ENCODE data around the gene NPLOC4. TPM values are rescaled to one million over a fixed set of nuclear protein-coding genes. Genes with fewer than 3 reads are reported as not detected.
A peak's percentile ranks its signal among the peaks of the same experiment; 100 is the strongest.
"Not testable (repeated sequence)": the region's sequence is repeated elsewhere in the genome, so short reads cannot be mapped to it uniquely, and the experiment has no call there.

Gene NPLOC4
- total RNA-seq, 1 experiment from 2014 or later: 131 TPM

DNA sequence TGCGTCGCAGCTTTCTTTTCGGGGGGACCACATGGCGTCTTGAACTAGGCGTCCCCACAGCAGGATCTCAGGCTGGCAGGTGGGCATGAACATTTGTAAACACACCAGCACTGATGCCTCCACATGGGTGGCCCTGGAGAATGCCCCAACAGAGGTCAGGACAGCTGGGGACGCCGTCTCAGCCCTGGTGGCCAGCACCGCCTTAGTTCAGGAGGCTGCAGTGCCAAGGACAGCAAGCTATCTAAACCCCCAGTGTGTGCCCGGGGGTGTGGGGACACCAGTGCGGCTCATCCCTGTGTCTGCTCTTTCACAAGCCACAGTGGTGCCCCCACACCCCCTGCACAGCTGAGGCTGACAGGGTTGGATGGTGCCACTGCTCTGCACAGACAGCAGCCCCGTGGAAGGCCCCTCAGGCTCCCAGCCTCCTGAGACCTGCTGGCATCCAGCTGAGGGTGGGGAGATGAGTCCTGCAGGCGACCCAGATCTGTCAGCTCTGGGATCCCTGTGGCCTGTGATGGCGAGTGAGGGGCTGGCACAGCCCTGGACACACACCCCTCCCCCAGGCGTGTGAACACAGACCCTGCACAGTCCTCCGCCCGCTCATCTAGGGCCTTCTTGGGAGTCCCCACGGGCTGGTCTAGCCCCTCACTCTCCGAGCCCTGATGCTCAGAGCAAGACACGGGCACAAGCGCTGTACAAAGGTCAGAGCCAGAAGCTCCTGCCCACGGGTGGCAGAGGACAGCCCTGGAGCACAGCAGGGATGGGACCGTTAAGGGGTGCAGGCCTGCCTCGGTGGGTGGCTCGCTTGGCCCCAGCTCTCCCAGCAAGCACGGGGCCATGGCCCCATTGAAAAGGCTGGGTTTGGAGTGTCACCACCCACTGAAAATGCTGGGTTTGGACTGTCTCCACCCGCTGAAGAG, 98.0 kb downstream of the NPLOC4 start:
- peaks cover 14% of the 10 kb centered on the region; the same call in 1 of the 2 replicates for H3K36me3 ChIP-seq

GRCh38 chr17:81537856-81538555, 98.9 kb downstream of the NPLOC4 start:
- peaks cover 6% of the 10 kb centered on the region; the same call in 1 of the 2 replicates for H3K36me3 ChIP-seq
- peak; percentile 100 for DNase-seq

More for the DNA sequence above, 98.0 kb downstream of the NPLOC4 start:
- Histone ChIP-seq H3K9me3 (replicated peaks) (no peaks in the 10 kb centered on the region), H3K27ac (peak overlapping the region; percentile 85), H3K27me3 (no peaks in the 10 kb centered on the region), H3K4me3 (no peak overlapping the region), H3K4me1 (peaks cover 38% of the 10 kb centered on the region)
- DNase-seq: peak; percentile 77 to 78

DNA sequence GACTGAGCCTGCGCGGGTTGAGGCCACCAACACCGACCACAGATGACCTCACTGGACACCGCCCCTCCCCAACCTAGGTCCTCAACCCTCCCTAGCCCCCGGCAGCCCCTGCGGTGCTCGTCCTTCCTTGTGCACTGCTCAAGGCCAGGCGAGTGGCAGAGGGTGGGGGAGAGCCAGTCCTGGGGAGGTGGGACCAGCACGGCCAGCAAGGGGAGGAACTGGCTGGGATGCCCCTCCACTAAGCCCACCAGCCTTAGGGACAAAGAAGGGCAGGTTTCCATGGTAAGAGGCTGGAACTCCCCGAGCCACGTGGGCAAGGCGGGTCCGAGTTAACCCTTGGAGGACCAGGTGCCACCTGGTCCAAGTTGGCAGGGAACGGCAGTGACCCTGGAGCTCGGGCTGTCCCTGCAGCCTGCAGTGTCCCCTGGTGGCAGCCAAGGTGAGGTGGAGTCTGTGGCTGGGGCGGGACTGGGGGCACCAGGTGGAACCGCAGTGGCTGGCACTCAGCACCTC, 99.5 kb downstream of the NPLOC4 start:
- H3K4me3 ChIP-seq: peak overlapping the region; percentile 2; the same call in 1 of the 2 replicates
- H3K36me3 ChIP-seq: peaks cover 6% of the 10 kb centered on the region; the same call in 1 of the 2 replicates
- H3K4me1 ChIP-seq: peaks cover 46% of the 10 kb centered on the region
- H3K27me3 ChIP-seq: no peaks in the 10 kb centered on the region
- H3K27ac ChIP-seq: peak overlapping the region; percentile 85
- no peaks in the 10 kb centered on the region for H3K9me3 ChIP-seq (replicated peaks)
- no peak for DNase-seq

More at GRCh38 chr17:81537856-81538555, 98.9 kb downstream of the NPLOC4 start:
- peaks cover 46% of the 10 kb centered on the region for H3K4me1 ChIP-seq
- H3K27me3 ChIP-seq: no peaks in the 10 kb centered on the region
- no peaks in the 10 kb centered on the region for H3K9me3 ChIP-seq (replicated peaks)
- H3K4me3 ChIP-seq: peak overlapping the region; percentile 2; the same call in 1 of the 2 replicates
- peak overlapping the region; percentile 85 for H3K27ac ChIP-seq

- peaks cover 46% of the 10 kb centered on the region for H3K4me1 ChIP-seq
- H3K4me3 ChIP-seq: no peak overlapping the region
- no peaks in the 10 kb centered on the region for H3K27me3 ChIP-seq
- no peak for DNase-seq
- peaks cover 6% of the 10 kb centered on the region; the same call in 1 of the 2 replicates for H3K36me3 ChIP-seq
- no peaks in the 10 kb centered on the region for H3K9me3 ChIP-seq (replicated peaks)
- peak overlapping the region; percentile 85 for H3K27ac ChIP-seq
Observed at GRCh38 chr17:81536299-81537290, 100.3 kb downstream of the NPLOC4 start.

GRCh38 chr17:81535480-81536298, 101.2 kb downstream of the NPLOC4 start:
- no peak overlapping the region for H3K4me3 ChIP-seq
- H3K4me1 ChIP-seq: peaks cover 46% of the 10 kb centered on the region
- DNase-seq: no peak
- H3K36me3 ChIP-seq: peaks cover 6% of the 10 kb centered on the region; the same call in 1 of the 2 replicates
- H3K27ac ChIP-seq: no peak overlapping the region
- H3K9me3 ChIP-seq (replicated peaks): no peaks in the 10 kb centered on the region
- no peaks in the 10 kb centered on the region for H3K27me3 ChIP-seq

- Histone ChIP-seq H3K36me3 (0 out of 2 replicates have a peak, but pooled peaks cover 4% of the 10 kb centered on the region), H3K4me3 (no peak overlapping the region), H3K27me3 (no peaks in the 10 kb centered on the region), H3K4me1 (peaks cover 46% of the 10 kb centered on the region), H3K9me3 (replicated peaks) (no peaks in the 10 kb centered on the region), H3K27ac (no peak overlapping the region)
- no peak for DNase-seq
Observed at GRCh38 chr17:81535007-81535328, 101.9 kb downstream of the NPLOC4 start.

- H3K27me3 ChIP-seq: peaks cover 2% of the 10 kb centered on the region
- H3K4me1 ChIP-seq: peaks cover 42% of the 10 kb centered on the region
- peak; percentile 66 to 79 for DNase-seq
- H3K9me3 ChIP-seq (replicated peaks): no peaks in the 10 kb centered on the region
- no peaks in the 10 kb centered on the region for H3K36me3 ChIP-seq
- H3K4me3 ChIP-seq: no peak overlapping the region
- no peak overlapping the region for H3K27ac ChIP-seq
Observed at GRCh38 chr17:81534157-81535006, 102.5 kb downstream of the NPLOC4 start.

DNA sequence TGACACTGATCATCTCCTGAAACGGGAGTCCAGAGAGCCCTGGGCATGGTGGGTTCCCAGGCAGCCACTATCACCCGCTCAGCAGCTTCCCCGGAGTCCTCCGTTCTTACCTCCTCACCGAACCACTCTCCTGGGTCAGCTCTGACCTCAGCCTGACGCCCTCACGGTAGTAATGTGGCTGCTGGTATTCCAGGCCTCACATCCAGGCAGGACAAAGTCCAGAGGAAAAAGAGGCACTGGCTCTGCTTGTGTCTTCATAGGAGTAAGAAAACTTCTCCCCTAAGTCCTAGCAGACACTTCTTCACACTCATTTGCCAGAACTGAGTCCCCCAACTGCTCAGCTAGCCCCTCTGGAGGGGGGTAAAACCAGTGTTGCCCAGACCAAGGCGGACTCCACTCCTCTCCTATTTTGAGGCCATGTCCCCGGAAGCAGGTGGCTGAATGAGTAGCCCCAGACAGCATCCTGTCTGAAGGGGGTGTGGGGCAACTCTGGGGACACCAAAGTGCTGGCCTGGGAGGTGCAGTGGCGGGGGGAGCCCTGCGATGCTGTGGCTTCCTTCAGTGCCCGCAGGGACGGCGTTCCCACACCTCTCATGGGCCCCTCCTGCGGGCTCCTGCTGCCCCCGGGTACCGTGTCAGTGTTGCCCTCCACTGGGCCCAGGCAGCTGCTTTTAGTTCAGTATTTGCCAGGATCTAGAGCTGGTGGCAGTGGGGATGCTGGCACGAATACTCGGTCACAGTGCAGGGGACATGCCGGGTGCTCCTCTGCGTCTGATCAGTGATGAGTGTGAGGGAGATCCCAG, 103.4 kb downstream of the NPLOC4 start:
- Histone ChIP-seq H3K9me3 (replicated peaks) (no peaks in the 10 kb centered on the region), H3K4me3 (no peak overlapping the region), H3K27me3 (peaks cover 11% of the 10 kb centered on the region), H3K27ac (no peak overlapping the region), H3K36me3 (no peaks in the 10 kb centered on the region), H3K4me1 (peaks cover 40% of the 10 kb centered on the region)
- DNase-seq: peak in 1 of 2 experiments; percentile 53

DNA sequence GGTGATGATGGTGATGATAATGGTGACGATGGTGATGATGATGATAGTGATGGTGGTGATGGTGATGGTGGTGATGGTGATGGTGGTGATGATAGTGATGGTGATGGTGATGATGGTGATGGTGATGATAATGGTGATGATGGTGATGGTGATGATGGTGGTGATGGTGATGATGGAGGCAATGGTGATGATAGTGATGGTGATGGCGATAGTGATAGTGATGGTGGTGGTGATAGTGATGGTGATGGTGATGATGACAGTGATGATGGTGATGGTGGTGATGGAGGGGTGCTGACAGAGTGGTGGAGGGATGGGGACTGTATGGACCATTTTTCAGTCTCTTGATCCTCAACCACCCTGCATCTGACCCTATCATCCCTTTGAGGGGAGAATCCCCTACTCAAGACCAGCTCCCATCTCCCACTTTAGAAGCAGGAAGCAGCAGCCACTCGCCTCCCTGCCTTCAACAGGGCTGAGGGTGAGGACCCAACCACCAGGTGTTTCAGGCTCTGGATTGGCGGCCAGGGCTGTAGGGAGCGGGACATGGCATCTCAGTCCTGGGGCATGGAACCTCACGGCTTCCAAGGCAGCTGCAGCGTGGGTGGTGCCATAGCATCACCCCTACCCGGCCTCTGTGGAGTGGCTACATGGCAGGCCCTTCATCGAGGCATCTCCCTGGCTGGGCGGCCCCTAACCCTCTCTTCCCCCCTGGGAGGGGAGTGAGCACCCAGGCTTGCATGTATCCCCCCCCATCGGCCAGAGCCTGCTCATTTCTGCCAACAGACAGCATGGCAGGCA, 104.2 kb downstream of the NPLOC4 start:
- DNase-seq: no peak
- no peaks in the 10 kb centered on the region for H3K36me3 ChIP-seq
- H3K9me3 ChIP-seq (replicated peaks): no peaks in the 10 kb centered on the region
- no peak overlapping the region for H3K27ac ChIP-seq
- no peak overlapping the region for H3K4me3 ChIP-seq
- peaks cover 19% of the 10 kb centered on the region for H3K27me3 ChIP-seq
- H3K4me1 ChIP-seq: peaks cover 40% of the 10 kb centered on the region

- H3K9me3 ChIP-seq (replicated peaks); H3K36me3 ChIP-seq; DNase-seq; H3K27ac ChIP-seq; H3K4me3 ChIP-seq: not testable (repeated sequence)
- Histone ChIP-seq H3K4me1 (peaks cover 40% of the 10 kb centered on the region), H3K27me3 (peaks cover 26% of the 10 kb centered on the region)
Observed at GRCh38 chr17:81531998-81532404, 104.9 kb downstream of the NPLOC4 start.

DNA sequence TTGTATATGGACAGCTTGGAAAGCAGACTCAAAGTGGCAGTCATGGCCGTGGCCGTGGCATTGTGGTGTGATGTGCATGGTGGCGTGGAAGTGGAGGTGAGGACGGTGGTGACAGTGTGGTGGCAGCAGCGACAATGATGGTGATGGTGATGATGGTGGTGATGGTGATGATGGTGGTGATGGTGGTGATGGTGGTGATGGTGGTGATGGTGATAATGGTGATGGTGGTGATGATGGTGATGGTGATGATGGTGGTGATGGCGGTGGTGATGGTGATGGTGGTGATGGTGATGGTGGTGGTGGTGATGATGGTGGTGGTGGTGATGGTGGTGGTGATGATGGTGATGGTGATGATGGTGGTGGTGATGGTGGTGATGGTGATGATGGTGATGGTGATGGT, 105.9 kb downstream of the NPLOC4 start:
- not testable (repeated sequence) for H3K4me3 ChIP-seq; H3K9me3 ChIP-seq (replicated peaks); H3K36me3 ChIP-seq; H3K27ac ChIP-seq; DNase-seq
- Histone ChIP-seq H3K4me1 (peaks cover 40% of the 10 kb centered on the region), H3K27me3 (peaks cover 36% of the 10 kb centered on the region)
